HEK293 (cell line): Measurements from ENCODE around the gene MYO7A.

ENCODE experiments used
- CTCF ChIA-PET: fragments of 350-600 bp; formaldehyde crosslinking; extraction: SDS; loops from one replicate; lab custom pipeline; 2021; ENCODE audit warnings: antibody characterized with exemption; lab: Yijun Ruan, JAX
- POLR2A ChIA-PET: fragments of 300-600 bp; formaldehyde crosslinking; extraction: SDS; loops from one replicate; lab custom pipeline; 2020; ENCODE audit warnings: antibody characterized with exemption, inconsistent platforms; lab: Yijun Ruan, JAX
- H3K27ac ChIP-seq: fragments of 200-500 bp; sonication (Bioruptor generic); 2 replicates; pipeline ENCODE4 v1.5.1; 2014; ENCODE audit warnings: low read depth, low read length, control low read depth, inconsistent platforms; ENCODE audit errors: extremely low read depth
- H3K36me3 ChIP-seq, 2 experiments: fragments of 200-500 bp in 1 of 2; sonication (Bioruptor generic) in 1 of 2; 1 replicate in 1 of 2; 2 replicates in 1 of 2; pipeline ENCODE4 v1.5.1; 2014 to 2017; ENCODE audit warnings: inconsistent platforms in 2 of 2, low read length in 2 of 2; ENCODE audit not compliant: control insufficient read depth in 2 of 2, insufficient read depth in 1 of 2
- H3K4me1 ChIP-seq: fragments of 200-500 bp; sonication (Bioruptor generic); 2 replicates; pipeline ENCODE4 v1.5.1; 2014; ENCODE audit warnings: mild to moderate bottlenecking, low read length, inconsistent platforms; ENCODE audit not compliant: control insufficient read depth, insufficient read depth
- H3K4me3 ChIP-seq: 2 replicates; pipeline ENCODE4 v1.5.1; 2011; ENCODE audit warnings: low read depth, mild to moderate bottlenecking, control low read depth, low read length, moderate library complexity
- H3K9me3 ChIP-seq: fragments of 200-500 bp; sonication (Bioruptor generic); 2 replicates; pipeline ENCODE4 v1.5.1; 2014; ENCODE audit warnings: low read depth, low read length, inconsistent platforms; ENCODE audit not compliant: control insufficient read depth, insufficient read depth
- BCL11B ChIP-seq: fragments of 450-650 bp; formaldehyde crosslinking; IDR thresholded peaks from 2 replicates; pipeline ENCODE4 v1.5.1; 2016; ENCODE audit warnings: low read depth, missing biosample characterization, missing genetic modification characterization
- BCL6B ChIP-seq: fragments of 450-650 bp; formaldehyde crosslinking; IDR thresholded peaks from 2 replicates; pipeline ENCODE4 v1.5.1; 2017; ENCODE audit warnings: missing biosample characterization, missing genetic modification characterization
- GLI4 ChIP-seq: fragments of 450-650 bp; formaldehyde crosslinking; IDR thresholded peaks from 2 replicates; pipeline ENCODE4 v1.5.1; 2016; ENCODE audit warnings: missing biosample characterization, missing genetic modification characterization
- ZBTB48 ChIP-seq: fragments of 450-650 bp; formaldehyde crosslinking; IDR thresholded peaks from 2 replicates; pipeline ENCODE4 v1.5.1; 2016; ENCODE audit warnings: missing biosample characterization, missing genetic modification characterization
- ZBTB49 ChIP-seq: fragments of 450-650 bp; formaldehyde crosslinking; IDR thresholded peaks from 2 replicates; pipeline ENCODE4 v1.5.1; 2016; ENCODE audit warnings: missing biosample characterization, missing genetic modification characterization, low read depth
- ZFHX2 ChIP-seq: fragments of 450-650 bp; formaldehyde crosslinking; conservative IDR thresholded peaks from 2 replicates; pipeline ENCODE4 v1.5.1; 2016; ENCODE audit warnings: missing biosample characterization, missing genetic modification characterization
- ZNF10 ChIP-seq: fragments of 450-650 bp; formaldehyde crosslinking; IDR thresholded peaks from 2 replicates; pipeline ENCODE4 v1.5.1; 2017; ENCODE audit warnings: missing biosample characterization, missing genetic modification characterization
- ZNF138 ChIP-seq: fragments of 450-650 bp; formaldehyde crosslinking; IDR thresholded peaks from 2 replicates; pipeline ENCODE4 v1.5.1; 2016; ENCODE audit warnings: missing biosample characterization, missing genetic modification characterization, borderline replicate concordance
- ZNF169 ChIP-seq: fragments of 450-650 bp; formaldehyde crosslinking; IDR thresholded peaks from 2 replicates; pipeline ENCODE4 v1.5.1; 2016; ENCODE audit warnings: missing biosample characterization, missing genetic modification characterization
- ZNF292 ChIP-seq: fragments of 450-650 bp; formaldehyde crosslinking; IDR thresholded peaks from 2 replicates; pipeline ENCODE4 v1.5.1; 2016; ENCODE audit warnings: low read depth, missing biosample characterization, missing genetic modification characterization, borderline replicate concordance
- ZNF335 ChIP-seq: fragments of 450-650 bp; formaldehyde crosslinking; conservative IDR thresholded peaks from 2 replicates; pipeline ENCODE4 v1.5.1; 2016; ENCODE audit warnings: missing biosample characterization, missing genetic modification characterization
- ZNF362 ChIP-seq: fragments of 450-650 bp; formaldehyde crosslinking; IDR thresholded peaks from 2 replicates; pipeline ENCODE4 v1.5.1; 2016; ENCODE audit warnings: missing biosample characterization, missing genetic modification characterization
- ZNF473 ChIP-seq: fragments of 450-650 bp; formaldehyde crosslinking; IDR thresholded peaks from 2 replicates; pipeline ENCODE4 v1.5.1; 2017; ENCODE audit warnings: missing biosample characterization, missing genetic modification characterization
- ZNF514 ChIP-seq: fragments of 450-650 bp; formaldehyde crosslinking; IDR thresholded peaks from 2 replicates; pipeline ENCODE4 v1.5.1; 2016; ENCODE audit warnings: missing biosample characterization, missing genetic modification characterization
- ZNF544 ChIP-seq: fragments of 450-650 bp; formaldehyde crosslinking; IDR thresholded peaks from 2 replicates; pipeline ENCODE4 v1.5.0; 2017; ENCODE audit warnings: missing biosample characterization, missing genetic modification characterization
- ZNF555 ChIP-seq: fragments of 450-650 bp; formaldehyde crosslinking; conservative IDR thresholded peaks from 2 replicates; pipeline ENCODE4 v1.5.1; 2017; ENCODE audit warnings: missing biosample characterization, mild to moderate bottlenecking, missing genetic modification characterization, inconsistent platforms
- ZNF677 ChIP-seq: fragments of 450-650 bp; IDR thresholded peaks from 2 replicates; pipeline ENCODE4 v1.5.0; 2018; ENCODE audit warnings: missing biosample characterization, mild to moderate bottlenecking, missing genetic modification characterization, moderate library complexity
- ZNF704 ChIP-seq: fragments of 450-650 bp; formaldehyde crosslinking; IDR thresholded peaks from 2 replicates; pipeline ENCODE4 v1.5.1; 2016; ENCODE audit warnings: missing biosample characterization, missing genetic modification characterization
- ZNF837 ChIP-seq: fragments of 450-650 bp; formaldehyde crosslinking; IDR thresholded peaks from 2 replicates; pipeline ENCODE4 v1.5.1; 2016; ENCODE audit warnings: missing biosample characterization, missing genetic modification characterization

The MYO7A gene

GRCh38 chr11:77087723-77088225 lies 40.3 kb upstream of the MYO7A start (continued):
- TF ChIP-seq ZNF362 (tag by site-specific recombination) (no peak), ZNF704 (no peak), ZNF10 (tag by site-specific recombination) (no peak)

GRCh38 chr11:77088236-77089003 lies 39.6 kb upstream of the MYO7A start:
- H3K9me3 ChIP-seq = no peaks in the 10 kb centered on the region
- POLR2A ChIA-PET = no interaction called here
- no peak for TF ChIP-seq ZNF335 (tag by site-specific recombination)
- no peak for TF ChIP-seq ZNF677 (tag by site-specific recombination)
- no peak for TF ChIP-seq ZNF169
- TF ChIP-seq ZNF544 = no peak
- TF ChIP-seq, all 188 proteins: peak for 0
- CTCF ChIA-PET = interaction anchor here (0.5 to 3.3 kb wide), 6 partner anchors 8 to 237 kb away, joined by 3 to 21 read pairs (median 4); no protein-coding TSS in a partner anchor
- no peak overlapping the region for H3K27ac ChIP-seq
- H3K4me1 ChIP-seq = no peaks in the 10 kb centered on the region
- H3K4me3 ChIP-seq = no peak overlapping the region
- H3K36me3 ChIP-seq = no peaks in the 10 kb centered on the region

- Histone ChIP-seq H3K9me3 (no peaks in the 10 kb centered on the region), H3K27ac (no peak overlapping the region), H3K36me3 (no peaks in the 10 kb centered on the region), H3K4me3 (no peak overlapping the region), H3K4me1 (no peaks in the 10 kb centered on the region)
- CTCF ChIA-PET = interaction anchor here (0.5 to 4.1 kb wide), 6 partner anchors 9 to 169 kb away, joined by 3 to 41 read pairs (median 4); no protein-coding TSS in a partner anchor
- POLR2A ChIA-PET = no interaction called here
- no peak for TF ChIP-seq ZNF292
- no peak for TF ChIP-seq ZBTB49 (tag by site-specific recombination)
- TF ChIP-seq ZNF514 (tag by site-specific recombination) = no peak
- TF ChIP-seq ZNF169 = no peak
- no peak for TF ChIP-seq ZNF837 (tag by site-specific recombination)
- no peak for TF ChIP-seq ZNF555 (tag by site-specific recombination)
- TF ChIP-seq GLI4 (tag by site-specific recombination) = no peak
- no peak for TF ChIP-seq BCL6B (tag by site-specific recombination)
- TF ChIP-seq BCL11B (tag by site-specific recombination) = no peak
- TF ChIP-seq ZNF138 (tag by site-specific recombination) = no peak
- no peak for TF ChIP-seq ZNF473 (tag by site-specific recombination)
- no peak for TF ChIP-seq ZFHX2 (tag by site-specific recombination)
- TF ChIP-seq ZBTB48 (tag by site-specific recombination) = no peak
These were observed 39.0 kb upstream of the MYO7A start for GRCh38 chr11:77089004-77089545.
